Progenitor cell of endocrine pancreas (in vitro differentiated cells): Measurements from ENCODE around the gene SPTBN2. TPM values are rescaled to one million over a fixed set of nuclear protein-coding genes. Genes with fewer than 3 reads are reported as not detected.
A peak's percentile ranks its signal among the peaks of the same experiment; 100 is the strongest.

Source experiments
- DNase-seq: peaks from one replicate; pipeline ENCODE4 v3.0.0; 2021; ENCODE audit warnings: low spot score; ENCODE audit not compliant: unreplicated experiment
- H3K27ac Mint-ChIP-seq: 2 replicates; pipeline ENCODE4 v1.8.0; 2021; ENCODE audit warnings: mild to moderate bottlenecking, moderate library complexity, mixed read lengths
- H3K27me3 Mint-ChIP-seq: 2 replicates; pipeline ENCODE4 v1.8.0; 2021; ENCODE audit warnings: mixed read lengths
- H3K36me3 Mint-ChIP-seq: 2 replicates; pipeline ENCODE4 v1.8.0; 2022; ENCODE audit warnings: mixed read lengths; ENCODE audit not compliant: insufficient read depth
- H3K4me1 Mint-ChIP-seq: 2 replicates; pipeline ENCODE4 v1.8.0; 2021; ENCODE audit warnings: low read depth, mixed read lengths
- H3K4me3 Mint-ChIP-seq: 2 replicates; pipeline ENCODE4 v1.8.0; 2021; ENCODE audit warnings: low read depth, mild to moderate bottlenecking, moderate library complexity, mixed read lengths
- H3K9me3 Mint-ChIP-seq: 2 replicates; pipeline ENCODE4 v1.8.0; 2021; ENCODE audit warnings: low read depth, mixed read lengths
- total RNA-seq: library from RNA; stranded (reverse); gene quantifications from 2 replicates; pipeline ENCODE4 v1.2.1, GENCODE V29; 2021
- TF ChIP-seq, protein P1 (sequence below): fragments of 200-600 bp; sonication (generic); IDR thresholded peaks from one replicate; pipeline ENCODE4 v1.5.0; 2021; ENCODE audit warnings: antibody characterized with exemption, mild to moderate bottlenecking; ENCODE audit not compliant: unreplicated experiment

The SPTBN2 gene
- total RNA-seq, 1 donor from 2014 or later: 54.0 TPM

GRCh38 chr11:66700337-66700736 lies 28.7 kb downstream of the SPTBN2 start:
- no peaks in the 10 kb centered on the region for H3K4me1 Mint-ChIP-seq
- H3K36me3 Mint-ChIP-seq: peaks cover 26% of the 10 kb centered on the region
- TF ChIP-seq, protein P1, sequence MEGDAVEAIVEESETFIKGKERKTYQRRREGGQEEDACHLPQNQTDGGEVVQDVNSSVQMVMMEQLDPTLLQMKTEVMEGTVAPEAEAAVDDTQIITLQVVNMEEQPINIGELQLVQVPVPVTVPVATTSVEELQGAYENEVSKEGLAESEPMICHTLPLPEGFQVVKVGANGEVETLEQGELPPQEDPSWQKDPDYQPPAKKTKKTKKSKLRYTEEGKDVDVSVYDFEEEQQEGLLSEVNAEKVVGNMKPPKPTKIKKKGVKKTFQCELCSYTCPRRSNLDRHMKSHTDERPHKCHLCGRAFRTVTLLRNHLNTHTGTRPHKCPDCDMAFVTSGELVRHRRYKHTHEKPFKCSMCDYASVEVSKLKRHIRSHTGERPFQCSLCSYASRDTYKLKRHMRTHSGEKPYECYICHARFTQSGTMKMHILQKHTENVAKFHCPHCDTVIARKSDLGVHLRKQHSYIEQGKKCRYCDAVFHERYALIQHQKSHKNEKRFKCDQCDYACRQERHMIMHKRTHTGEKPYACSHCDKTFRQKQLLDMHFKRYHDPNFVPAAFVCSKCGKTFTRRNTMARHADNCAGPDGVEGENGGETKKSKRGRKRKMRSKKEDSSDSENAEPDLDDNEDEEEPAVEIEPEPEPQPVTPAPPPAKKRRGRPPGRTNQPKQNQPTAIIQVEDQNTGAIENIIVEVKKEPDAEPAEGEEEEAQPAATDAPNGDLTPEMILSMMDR: no peak
- H3K9me3 Mint-ChIP-seq: no peaks in the 10 kb centered on the region
- no peak overlapping the region for H3K4me3 Mint-ChIP-seq
- no peak for DNase-seq
- no peaks in the 10 kb centered on the region for H3K27me3 Mint-ChIP-seq
- H3K27ac Mint-ChIP-seq: no peak overlapping the region

DNA sequence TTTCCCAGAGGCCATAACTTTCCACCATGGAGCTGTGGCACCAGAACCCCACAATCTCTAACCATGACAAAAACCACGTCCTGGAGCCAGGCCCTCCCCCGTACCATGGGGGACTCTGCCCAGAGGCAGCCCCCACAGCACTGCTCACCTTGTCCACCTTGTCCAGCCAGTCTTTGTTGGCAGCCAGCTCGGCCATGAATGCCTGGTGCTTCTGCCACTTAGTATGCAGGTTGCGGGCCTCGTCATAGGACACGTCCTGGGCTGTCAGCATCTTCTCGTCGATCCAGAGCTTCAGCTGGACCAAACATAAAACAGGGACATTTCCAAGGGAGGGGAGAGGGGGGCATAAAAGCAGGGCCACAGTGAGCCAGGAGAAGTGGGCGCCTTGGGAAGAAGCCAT lies 30.5 kb downstream of the SPTBN2 start:
- Mint-ChIP-seq H3K36me3 (peaks cover 30% of the 10 kb centered on the region), H3K27ac (no peak overlapping the region), H3K27me3 (no peaks in the 10 kb centered on the region), H3K4me3 (no peak overlapping the region), H3K9me3 (no peaks in the 10 kb centered on the region), H3K4me1 (no peaks in the 10 kb centered on the region)
- TF ChIP-seq, protein P1: no peak
- DNase-seq: no peak

- Mint-ChIP-seq H3K4me3 (no peak overlapping the region), H3K27me3 (no peaks in the 10 kb centered on the region), H3K9me3 (no peaks in the 10 kb centered on the region), H3K27ac (no peak overlapping the region), H3K36me3 (peaks cover 31% of the 10 kb centered on the region), H3K4me1 (no peaks in the 10 kb centered on the region)
- TF ChIP-seq, protein P1: no peak
- DNase-seq: no peak
Measured at GRCh38 chr11:66697988-66698387, 31.0 kb downstream of the SPTBN2 start.

DNA sequence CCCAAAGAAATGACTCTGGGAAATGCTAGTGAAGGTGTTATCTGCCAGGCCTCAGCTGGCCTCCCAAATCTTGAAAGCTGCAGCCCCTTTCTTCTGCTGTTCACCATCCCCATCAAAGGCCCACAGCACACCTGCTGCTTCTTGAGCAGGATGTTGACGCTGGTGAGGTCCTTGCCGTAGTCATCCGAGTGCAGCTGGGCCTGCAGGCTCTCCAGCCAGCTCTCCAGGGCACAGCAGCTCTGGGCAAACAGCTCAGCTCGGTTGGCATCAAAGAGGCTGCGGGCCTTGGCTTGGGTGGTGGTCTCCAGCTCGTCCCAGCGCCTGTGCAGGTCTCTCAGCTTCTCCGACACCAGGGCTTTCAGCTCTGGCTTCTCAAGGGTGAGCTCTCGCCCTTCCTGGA lies 32.9 kb downstream of the SPTBN2 start:
- H3K36me3 Mint-ChIP-seq: peaks cover 24% of the 10 kb centered on the region
- no peaks in the 10 kb centered on the region for H3K27me3 Mint-ChIP-seq
- H3K4me1 Mint-ChIP-seq: no peaks in the 10 kb centered on the region
- no peak overlapping the region for H3K27ac Mint-ChIP-seq
- no peak for DNase-seq
- no peaks in the 10 kb centered on the region for H3K9me3 Mint-ChIP-seq
- H3K4me3 Mint-ChIP-seq: no peak overlapping the region
- TF ChIP-seq, protein P1: no peak

GRCh38 chr11:66694732-66695207 lies 34.2 kb downstream of the SPTBN2 start:
- Mint-ChIP-seq H3K27ac (no peak overlapping the region), H3K36me3 (peaks cover 20% of the 10 kb centered on the region), H3K27me3 (no peaks in the 10 kb centered on the region), H3K4me3 (no peak overlapping the region), H3K9me3 (no peaks in the 10 kb centered on the region), H3K4me1 (no peaks in the 10 kb centered on the region)
- peak; percentile 88 for DNase-seq
- TF ChIP-seq, protein P1: peak; percentile 95
